AG10803 (cell line): Measurements from ENCODE around the gene OBP2B.

Experiments
- DNase-seq: peaks from one replicate; pipeline ENCODE4 v3.0.0; 2010; ENCODE audit warnings: low read depth
- H3K4me3 ChIP-seq: 2 replicates; pipeline ENCODE4 v1.5.1; 2011; ENCODE audit warnings: mild to moderate bottlenecking, low read length, control low read depth
- TF ChIP-seq, protein P1 (sequence below): conservative IDR thresholded peaks from 2 replicates; pipeline ENCODE4 v1.5.1; 2011; ENCODE audit warnings: mild to moderate bottlenecking, low read length, control low read depth, inconsistent platforms

Gene OBP2B

DNA sequence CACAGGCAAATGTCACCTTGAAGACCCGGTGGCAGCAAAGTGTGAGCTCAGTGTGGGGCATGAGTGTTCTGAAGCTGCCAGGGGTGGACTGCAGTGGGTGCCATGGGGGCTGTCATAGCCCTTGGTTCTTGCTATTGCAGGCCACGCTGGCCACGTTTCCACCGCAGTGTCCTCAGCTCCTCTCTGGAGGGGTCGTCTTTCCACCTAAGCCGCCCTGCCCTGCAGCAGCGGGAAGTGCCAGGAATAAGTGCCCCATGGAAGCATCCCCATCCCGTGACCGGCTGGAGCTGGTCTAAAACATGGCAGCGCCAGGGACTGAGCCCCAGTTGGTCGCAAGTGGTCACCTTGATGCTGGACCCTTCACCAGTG, 6.9 kb downstream of the OBP2B start:
- DNase-seq: no peak
- TF ChIP-seq, protein P1, sequence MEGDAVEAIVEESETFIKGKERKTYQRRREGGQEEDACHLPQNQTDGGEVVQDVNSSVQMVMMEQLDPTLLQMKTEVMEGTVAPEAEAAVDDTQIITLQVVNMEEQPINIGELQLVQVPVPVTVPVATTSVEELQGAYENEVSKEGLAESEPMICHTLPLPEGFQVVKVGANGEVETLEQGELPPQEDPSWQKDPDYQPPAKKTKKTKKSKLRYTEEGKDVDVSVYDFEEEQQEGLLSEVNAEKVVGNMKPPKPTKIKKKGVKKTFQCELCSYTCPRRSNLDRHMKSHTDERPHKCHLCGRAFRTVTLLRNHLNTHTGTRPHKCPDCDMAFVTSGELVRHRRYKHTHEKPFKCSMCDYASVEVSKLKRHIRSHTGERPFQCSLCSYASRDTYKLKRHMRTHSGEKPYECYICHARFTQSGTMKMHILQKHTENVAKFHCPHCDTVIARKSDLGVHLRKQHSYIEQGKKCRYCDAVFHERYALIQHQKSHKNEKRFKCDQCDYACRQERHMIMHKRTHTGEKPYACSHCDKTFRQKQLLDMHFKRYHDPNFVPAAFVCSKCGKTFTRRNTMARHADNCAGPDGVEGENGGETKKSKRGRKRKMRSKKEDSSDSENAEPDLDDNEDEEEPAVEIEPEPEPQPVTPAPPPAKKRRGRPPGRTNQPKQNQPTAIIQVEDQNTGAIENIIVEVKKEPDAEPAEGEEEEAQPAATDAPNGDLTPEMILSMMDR: no peak
- no peak overlapping the region for H3K4me3 ChIP-seq

DNA sequence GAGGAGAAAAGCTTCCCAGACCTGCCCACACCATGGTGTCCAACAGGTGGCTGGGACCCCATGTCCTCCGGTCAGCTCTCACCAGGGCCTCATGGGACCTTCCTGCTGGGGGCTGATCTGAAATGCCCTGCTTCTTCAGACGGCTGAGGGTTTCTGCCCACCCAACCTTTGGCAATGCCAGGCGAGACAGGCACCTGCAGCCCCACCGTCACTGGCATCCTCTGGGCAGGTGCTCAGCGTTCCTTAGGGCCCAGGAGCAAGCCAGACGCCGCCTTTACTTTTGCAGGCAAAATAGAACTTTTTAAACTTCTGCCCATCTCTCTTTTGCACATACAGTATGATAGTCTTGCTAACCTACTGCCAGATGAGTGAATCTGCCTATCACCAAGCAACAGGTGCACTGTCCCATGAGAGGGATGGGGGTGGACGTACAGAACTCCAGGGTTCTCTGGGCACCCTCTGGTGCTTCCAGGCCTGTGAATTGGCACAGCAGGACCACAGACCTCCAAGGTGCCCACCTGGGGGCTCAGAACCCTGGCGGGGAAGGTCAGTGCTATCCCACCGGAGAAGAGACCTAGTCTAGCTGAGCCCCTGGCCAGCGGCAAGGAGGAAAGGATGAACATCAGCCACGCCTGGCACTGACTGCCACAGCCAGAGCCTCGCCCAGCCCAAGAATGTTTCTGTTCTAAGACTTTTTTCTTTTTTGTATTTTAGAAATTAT, 7.5 kb downstream of the OBP2B start:
- TF ChIP-seq, protein P1: no peak
- H3K4me3 ChIP-seq: no peak overlapping the region
- DNase-seq: no peak

DNA sequence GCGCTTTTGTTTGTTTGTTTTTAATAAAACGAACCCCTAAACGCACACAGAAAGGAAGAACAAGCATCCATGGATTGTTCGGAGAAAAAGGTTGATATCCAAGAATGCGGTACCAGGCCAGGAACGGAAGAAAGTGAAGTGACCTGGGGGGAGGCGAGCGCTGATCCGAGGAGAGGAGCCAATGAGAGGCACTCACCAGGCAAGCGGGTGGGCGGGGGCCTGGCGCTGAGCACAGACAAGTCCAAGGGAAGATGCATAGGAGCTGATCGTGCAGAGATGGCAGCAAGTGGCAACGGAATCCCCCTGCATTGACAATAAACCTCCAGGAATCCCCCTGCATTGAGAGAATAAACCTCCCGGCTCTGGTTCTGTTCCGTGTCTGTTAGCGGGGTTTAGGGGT, 8.4 kb downstream of the OBP2B start:
- no peak overlapping the region for H3K4me3 ChIP-seq
- TF ChIP-seq, protein P1: no peak
- DNase-seq: no peak

DNA sequence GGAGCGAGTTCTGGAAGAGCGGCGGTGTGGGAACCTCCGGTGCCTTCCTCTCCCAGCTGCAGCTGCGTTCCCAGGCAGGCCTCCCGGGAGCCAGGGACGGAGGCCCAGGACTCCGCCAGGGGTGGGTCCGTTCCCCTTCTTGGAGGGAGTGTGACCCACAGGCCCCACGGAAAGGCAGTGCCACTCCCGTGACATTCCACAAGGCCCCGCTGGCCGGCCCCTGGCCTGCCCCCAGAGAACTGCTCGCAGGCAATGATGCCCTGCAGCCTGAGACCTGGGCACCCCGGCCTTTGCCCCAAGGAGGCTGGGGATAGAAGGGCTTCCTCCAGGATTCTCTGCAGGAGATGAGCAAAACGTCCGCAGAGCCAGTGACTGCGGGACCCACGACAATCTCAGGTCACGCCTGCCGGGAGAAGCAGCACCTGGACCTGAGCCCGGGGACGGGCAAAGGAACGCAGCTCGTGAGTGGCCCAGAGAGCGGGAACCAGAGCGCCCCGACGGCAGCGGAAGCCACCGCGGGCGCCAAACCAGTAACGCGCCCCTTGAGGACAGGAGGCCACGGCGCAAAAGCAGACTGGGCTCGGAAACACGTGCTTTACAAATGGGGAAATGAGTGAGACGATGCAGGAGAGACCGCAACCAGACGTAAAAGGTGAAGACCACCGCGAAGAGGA, 9.3 kb downstream of the OBP2B start:
- TF ChIP-seq, protein P1: no peak; the same call in 1 of the 2 replicates
- peak; percentile 9 for DNase-seq
- H3K4me3 ChIP-seq: peak overlapping the region; percentile 34

DNA sequence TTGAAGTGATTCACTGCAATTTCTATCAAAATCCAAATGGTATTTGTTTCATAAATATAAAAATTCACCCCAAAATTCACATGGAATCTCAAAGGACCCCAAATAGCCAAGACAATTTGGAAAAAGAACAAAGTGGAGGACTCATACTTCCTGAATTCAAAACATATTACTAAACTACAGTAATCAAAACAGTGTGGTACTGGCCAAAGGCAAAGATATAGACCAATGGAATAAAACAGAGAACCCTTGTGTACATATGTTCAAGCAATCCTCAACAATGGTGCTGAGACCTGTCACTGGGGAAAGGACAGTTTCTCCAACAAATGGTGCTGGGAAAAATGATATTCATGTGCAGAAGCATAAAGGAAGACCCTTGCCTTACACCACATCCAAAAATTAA, 14.0 kb downstream of the OBP2B start:
- TF ChIP-seq, protein P1: no peak
- no peak for DNase-seq
- no peak overlapping the region for H3K4me3 ChIP-seq

DNA sequence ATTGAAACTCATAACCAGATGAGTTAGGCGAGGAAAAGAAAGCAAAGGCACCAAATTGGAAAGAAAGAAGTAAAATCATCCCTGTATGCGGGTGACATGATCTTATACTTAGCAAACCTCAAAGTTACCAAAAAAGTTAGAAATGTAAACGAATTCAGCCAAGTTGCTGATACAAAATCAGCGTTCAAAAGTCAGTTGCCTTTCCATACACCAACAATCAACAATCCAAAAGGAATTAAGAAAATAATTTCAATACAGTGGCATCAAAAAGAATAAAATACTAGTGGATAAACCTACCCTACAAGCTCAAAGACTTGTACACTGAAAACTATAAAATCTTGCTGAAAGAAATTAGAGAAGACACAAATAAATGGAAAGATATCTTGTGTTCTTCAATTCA, 14.5 kb downstream of the OBP2B start:
- TF ChIP-seq, protein P1: no peak
- no peak overlapping the region for H3K4me3 ChIP-seq
- no peak for DNase-seq

DNA sequence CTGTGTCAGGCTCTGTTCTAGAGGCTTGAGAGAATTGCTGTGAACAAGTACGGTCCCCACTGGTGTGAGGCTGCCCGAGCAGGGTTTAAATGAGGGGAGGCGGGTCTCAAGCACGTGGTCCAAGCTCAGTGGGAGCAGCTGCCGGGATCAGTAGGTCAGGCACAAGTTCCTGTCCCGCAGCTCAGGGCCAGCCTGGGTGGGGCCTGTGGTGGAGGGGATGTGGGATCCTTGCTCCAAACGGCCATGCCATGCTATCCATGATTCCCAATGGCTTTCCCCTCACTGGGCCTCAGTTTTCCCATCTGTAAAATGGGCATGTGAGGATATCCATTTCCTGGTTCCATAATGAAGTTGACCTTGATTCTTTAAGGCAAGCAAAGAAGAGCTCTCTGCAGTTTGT, 17.1 kb downstream of the OBP2B start:
- TF ChIP-seq, protein P1: no peak
- H3K4me3 ChIP-seq: no peak overlapping the region
- no peak for DNase-seq
